SHP77 treated with DMSO at 0.1 percent for 48 hours (cell line): ENCODE measurements around the gene SPOCK1.
"Not testable (repeated sequence)": the region's sequence is repeated elsewhere in the genome, so short reads cannot be mapped to it uniquely, and the experiment has no call there.

ENCODE experiments used
- DNase-seq: peaks from one replicate; lab custom pipeline; 2025; lab: John Stamatoyannopoulos, UW

Gene SPOCK1

DNA sequence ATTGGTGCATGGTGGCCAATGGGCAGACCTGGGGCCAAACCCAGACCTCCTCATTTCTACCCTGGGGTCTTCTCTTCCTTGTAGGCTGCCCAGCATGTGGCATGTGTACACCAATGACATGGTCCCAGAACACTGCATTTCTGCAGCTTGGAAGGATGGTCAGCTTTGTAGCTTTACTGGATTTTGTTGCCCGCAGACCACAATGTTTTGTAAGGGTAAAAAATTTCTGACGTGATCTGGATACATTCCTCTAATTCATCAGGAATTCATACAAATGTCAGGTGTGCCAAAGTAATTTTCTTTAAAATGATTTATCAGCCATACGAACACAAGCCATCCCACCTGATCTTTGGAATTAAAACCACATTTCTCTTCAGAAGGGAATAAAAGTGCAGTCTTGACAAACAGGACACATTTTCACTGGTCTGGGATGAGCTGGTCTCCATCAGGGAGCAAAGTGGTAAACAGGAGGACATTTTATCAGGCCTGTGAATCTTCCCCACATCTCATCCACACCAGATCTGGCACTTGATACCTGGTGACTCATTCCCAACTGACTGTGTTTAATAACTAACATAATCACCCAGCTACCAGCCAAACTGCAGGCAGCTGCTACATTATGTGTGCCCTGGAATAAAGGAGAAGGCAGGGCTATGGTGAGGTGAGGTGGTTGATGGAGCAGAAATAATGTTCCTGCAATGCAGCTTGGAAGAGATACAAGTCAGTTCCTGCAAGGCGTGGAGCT, 103.9 kb downstream of the SPOCK1 start:
- peak; percentile 9 for DNase-seq

DNA sequence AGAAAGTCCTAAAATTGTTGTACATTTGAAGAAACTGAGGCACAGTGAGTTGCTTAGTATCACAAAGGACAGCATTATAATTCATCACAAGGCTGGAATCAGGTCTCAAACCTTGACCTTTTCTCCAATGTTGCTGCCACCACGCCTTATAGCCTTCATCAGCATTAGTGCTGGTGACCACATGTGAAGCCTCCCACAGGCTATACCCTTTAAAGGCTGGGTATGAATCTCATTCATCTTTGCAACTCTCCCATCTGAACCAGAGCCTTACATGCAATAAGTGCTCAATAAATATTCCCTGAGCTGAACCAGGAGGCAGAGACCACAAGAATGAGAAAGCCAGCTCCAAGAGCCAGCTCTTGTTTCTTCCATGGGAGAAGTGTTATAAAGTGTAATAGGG, 104.7 kb downstream of the SPOCK1 start:
- DNase-seq = no peak

DNA sequence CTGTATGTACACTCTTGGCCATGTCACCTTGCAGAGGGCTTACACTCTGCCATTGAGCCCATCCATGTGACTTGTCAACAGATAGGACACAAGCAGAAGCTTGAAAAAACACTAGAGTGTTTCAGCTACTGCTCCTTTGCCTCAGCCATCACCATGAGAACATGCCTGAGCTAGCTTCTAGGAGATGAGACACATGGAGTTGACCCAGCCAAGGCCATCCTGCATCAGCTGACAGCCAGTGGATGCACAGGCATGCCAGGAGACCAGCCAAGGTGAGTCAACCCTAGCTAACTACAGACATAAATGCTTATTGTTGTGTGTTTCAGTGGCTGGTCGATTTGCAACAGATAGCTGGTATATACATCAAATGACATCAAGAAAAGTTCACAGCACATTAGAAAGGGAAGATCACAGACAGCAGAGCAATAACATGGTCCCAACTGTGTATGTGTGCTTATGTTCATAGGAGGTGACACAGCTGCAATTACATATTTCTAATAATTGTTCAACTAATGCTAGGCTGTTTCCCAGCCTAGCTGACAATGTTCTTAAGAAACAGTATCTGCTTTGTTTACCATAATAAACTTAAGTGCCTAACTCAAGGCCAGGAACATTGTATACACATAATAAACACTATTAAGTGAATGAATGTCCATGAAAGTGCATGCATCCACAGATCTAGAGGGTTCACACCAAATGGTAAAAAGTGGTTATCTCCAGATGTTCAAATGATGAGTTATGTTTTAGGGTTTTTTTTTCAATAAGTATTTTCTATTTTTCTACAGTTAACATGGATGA, 105.7 kb downstream of the SPOCK1 start:
- DNase-seq = no peak

DNA sequence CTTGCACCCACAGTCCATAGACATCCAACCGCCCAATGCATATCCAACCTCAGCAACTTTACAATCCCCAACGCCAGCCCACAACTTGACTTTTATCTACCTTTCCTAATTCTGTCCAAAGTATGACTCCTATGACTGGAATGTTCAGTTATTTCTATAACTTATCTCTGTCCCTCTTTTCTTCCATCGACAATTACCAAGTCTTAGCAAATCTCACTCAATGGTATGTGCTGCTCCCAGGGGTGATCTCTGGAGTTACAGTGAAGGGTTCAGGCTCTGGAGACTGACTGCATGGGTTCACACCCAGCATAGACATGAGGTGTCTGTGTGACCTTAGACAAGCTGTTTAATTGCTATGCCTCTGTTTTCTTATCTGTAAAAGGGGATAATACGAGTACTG, 106.9 kb downstream of the SPOCK1 start:
- no peak for DNase-seq

DNA sequence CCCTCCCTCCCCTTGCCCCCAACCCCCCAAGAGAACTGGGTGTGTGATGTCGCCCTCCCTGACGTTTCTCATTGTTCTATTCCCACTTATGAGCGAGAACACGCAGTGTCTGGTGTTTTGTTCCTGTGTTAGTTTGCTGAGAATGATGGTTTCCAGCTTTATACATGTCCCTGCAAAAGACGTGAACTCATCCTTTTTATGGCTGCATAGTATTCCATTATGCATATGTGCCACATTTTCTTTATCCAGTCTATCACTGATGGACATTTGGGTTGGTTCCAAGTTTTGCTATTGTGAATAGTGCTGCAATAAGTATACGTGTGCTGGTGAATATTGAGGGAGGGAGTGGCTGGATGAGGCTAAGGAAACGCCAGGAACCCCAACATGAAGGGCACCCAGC, 108.1 kb downstream of the SPOCK1 start:
- DNase-seq = not testable (repeated sequence)

DNA sequence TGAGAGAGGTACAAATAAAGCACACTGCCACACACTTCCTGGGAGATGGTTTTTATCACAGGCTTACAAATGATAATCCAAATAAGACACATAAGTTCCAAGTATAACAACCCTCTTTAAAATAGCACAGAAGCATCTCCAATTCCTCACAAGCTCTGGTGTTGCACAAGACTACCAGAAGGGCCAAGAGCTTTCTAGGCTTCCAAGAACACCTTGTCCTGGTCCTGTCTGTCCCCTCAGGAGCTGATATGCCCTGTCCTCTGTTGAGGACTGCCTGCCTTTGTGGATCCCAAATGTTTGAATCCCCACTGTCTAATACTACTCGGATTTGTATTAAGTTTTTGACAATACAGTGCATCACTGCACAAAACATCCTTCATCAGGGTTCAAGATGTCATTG, 110.1 kb downstream of the SPOCK1 start:
- no peak for DNase-seq

DNA sequence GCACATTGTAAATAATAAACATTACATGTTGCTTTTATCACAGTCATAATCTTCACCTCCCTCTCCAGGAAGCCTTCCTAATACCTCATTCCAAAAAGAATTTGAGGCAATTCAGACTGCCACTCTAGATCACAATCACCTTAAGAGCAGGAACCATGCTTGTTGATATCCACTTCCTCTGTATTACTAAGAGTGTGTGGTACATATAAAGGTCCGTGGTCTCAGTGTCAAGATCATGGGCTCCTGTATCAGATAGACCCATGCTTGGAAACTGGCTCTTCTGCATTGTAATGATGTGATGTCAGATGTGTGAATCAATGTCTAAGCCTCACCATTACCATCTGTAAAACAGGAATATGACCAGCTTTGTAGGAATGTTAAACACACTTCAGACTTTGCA, 114.1 kb downstream of the SPOCK1 start:
- no peak for DNase-seq

DNA sequence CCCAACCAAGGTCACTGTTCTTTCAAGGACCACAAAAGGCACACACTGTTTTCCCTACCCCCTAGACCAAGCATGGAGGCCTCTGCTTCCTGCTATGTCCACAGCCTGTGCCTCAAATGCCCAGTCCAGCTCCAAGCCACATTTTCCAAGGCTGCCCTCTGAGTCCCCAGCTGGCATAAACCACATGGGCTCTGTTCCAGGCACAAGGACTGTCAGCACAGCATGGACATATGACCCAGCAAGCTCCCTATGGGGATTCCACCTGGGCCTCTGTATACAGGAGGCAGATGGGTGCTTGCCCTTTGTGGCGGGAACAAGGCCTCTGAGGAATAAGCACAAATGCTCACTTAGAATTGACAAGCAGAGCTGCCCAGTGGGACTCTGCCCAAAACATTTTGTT, 115.2 kb downstream of the SPOCK1 start:
- DNase-seq = no peak

DNA sequence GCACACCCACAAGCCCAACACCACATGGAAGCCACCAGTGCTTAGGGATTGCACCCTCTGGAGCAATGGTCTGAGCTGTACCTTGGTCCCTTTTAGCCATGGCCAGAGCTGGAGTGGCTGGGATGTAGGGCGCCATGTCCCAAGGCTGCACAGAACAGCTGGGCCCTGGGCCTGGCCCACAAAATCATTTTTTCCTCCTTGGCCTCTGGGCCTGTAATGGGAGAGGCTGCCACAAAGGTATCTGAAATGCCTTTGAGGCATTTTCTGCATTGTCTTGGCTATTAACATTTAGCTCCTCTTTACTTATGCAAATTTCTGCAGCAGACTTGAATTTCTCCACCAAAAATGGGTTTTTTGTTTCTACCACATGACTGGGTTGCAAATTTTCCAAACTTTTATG, 117.6 kb downstream of the SPOCK1 start:
- no peak for DNase-seq

DNA sequence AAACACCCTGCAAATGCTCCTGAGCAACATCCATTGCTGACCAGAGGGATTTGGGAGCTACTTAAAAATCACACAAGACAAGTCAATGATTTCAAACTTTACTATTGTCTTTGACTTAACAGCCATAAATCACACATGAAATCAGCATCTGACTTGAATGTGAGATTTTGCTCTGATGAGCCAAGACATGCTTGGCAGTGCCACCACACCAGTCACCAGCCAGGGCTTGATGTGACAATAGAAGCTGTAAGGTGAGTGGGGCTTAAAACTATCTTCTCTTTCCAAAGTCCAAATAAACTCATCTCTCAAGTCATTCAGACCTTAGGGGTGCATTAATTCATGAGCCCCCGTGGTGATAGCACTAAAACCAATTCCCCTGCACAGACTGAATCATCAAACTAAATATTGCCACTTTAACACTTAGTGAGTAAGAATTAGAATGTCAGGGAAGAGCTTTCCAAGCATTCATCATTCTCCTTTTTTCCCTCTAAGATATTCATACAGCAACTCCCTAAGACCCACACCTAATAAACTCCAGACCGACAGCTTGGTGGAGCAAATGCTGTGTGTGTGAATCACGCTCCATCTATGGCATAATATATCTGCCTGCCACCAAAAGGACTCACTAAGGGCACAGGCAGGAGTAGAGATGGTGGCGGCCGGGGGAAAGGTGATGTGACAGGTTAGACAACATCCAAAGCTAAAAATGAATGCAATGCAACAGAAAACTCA, 119.4 kb downstream of the SPOCK1 start:
- DNase-seq = no peak

DNA sequence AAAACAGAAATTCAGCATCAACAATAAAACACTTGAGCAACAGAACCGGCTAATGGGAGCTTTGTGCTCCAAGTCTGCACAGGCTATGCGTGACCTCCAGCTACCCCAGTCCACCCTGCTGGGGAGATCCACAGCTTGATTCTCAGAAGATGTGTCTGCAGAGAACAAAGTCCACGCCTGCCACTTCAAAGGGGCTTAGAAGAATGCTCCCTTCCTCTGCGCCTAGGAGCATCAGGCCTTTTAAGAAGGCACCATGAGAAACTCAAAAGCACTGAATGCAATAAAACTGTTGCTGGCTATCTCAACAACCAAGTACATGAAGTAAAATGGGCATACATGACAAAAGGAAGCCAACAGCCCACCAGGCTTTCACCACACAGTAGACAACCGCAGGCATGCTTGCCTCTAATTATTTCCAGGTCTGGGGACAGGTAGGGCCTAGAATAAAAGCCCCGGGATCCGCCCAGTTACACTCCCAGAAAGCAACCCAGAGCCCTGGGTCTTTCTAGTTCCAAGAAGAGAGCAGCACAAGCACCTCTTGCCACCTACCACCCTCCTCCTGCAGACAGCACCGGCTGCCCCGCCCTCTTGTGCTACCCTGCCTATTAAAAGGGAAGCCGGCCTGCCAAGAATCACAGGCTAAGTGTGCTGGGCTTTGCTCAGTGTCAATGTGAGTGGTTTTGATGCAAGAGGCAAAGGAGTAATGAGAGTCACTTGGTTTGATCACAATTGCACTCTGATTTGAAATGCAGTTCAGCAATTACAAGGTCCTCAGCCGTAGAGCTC, 123.2 kb downstream of the SPOCK1 start:
- no peak for DNase-seq

DNA sequence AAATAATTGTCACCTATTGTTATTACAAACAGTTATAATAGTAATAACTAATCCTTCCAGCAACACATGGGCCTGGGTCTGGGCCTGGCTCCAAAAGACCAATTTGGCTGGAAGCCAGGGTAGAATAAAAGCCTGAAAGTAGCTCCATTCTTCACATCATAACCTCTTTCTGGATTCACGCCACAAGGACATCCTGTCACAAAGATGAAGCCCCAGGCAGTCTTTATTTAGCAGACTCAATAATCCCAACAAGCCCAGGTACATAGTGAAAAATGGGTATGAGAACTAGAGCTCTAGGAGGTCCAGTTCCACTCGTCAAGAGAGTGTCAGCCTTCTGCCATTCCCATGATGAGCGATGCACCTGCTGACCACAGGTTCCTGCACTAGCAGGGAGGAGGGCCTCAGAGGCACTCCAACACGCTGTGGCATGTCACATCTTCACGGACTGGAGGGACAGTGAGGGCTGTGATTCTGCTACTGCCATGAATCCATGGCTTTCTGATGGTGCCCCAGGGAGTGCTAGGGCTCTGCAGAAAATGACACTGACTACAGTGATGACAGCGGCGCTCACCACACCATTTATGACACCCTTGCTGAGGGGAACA, 124.9 kb downstream of the SPOCK1 start:
- peak; percentile 58 for DNase-seq

DNA sequence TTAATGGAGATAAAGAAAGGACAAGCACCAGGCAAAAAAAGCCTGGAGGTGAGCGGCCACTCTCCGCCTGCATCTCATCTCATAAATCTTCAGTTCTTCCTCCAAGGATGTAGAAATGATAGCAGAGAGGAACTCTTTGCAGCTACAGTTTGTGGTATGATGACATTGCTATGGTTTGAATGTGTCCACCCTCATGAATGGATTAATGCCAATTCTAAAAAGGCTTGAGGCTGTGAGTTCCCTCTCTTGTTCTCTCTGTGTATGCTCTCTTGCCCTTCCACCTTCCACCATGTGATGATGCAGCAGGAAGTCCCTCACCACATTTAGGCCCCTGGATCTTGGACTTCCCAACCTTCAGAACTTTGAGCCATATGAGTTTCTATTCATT, 126.4 kb downstream of the SPOCK1 start:
- no peak for DNase-seq

DNA sequence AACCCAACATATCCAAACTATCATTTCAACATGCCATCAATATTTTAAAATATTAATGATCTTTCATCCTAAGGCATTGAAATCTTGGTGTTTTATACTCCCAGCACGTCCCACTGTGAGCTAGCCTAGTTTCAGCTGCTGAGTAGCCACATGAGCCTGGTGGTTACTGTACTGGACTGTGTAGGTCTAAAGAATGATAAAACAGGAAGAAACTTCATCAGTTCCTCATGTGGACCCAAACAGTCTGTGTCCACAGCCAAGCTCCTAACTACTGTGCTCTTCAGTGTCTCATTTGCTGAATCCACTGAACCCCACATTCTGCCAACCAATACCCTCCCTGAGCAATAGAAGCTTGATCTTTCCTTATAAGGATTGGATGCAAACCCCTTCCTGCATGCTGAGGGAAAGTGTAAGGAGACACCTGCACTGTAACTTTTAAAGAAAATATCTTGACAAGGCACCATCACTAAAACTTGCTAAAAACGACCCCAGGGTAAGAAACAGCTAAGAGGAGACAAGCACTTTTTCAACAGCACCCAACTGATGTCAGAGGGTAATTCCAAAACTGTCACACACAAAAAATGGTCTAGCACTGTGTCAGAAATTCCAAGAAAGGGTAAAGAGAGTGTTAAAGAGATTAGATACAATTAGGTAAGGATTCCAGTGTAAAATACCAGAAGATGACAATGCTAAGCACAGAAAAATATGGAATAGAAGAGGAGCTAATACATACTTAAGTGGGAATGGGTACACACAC, 126.9 kb downstream of the SPOCK1 start:
- DNase-seq = no peak

DNA sequence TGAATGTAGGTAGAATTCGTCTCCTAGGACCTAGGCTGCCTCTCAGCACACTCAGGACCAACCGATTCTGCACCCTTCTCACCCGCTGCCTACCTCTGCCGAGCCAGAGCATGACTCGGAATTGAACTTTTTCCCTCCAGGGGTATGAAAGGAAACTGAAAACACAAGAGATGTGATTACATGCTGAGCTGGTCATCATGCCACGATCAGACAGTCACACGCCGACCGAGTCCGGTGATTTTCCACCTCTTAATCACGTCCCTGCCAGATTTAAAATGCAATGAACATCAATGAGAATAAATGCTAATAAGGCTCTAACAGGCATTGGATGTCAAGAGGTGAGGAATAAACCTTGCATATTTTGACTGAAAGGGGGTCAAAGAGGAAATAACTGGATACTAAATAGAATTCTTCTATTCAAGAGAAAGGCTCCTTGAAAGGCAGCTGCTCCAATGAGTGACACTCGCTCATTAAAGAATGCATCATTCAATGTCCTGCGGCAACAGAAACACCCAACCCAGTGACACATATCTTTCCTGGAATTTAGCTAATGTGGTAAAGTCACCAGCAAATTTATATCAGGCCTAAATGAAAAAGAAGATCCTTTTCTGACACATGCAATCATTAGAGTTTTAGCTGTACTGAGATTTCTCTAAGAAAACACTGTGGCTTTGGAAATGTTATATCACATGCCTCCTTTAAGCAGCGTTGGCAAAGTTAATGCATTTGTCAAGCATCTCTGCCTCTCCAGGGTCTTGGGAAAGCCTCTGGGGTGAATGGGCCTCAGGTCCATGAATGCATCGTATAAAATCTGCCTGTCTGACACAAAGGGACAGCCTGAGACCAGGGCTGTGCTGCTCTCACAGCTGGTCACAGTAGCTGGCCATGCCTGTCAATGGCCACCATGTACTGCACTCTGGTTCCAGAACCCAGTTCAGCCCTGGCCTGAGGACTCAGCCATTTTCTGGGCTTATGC, 128.7 kb downstream of the SPOCK1 start:
- no peak for DNase-seq

DNA sequence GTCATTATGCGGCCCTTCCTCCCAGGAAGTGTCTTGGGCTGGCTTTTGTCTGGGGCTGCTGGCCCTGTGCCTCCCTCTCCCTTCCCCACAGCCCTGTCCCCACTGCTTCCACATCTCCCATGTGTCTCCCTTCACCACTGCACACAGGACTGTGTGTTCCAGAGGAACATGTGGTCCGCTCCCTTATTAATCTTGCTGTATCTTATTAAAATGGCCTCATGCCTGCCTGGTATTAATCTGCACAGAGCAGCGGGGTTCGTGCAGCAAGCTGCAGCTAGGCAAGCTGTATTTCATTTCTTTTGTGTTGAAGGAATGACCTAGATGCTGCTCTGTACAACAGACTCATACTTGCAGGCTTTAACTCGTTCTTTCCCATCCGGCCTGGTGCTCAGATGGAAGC, 130.5 kb downstream of the SPOCK1 start:
- DNase-seq = no peak

DNA sequence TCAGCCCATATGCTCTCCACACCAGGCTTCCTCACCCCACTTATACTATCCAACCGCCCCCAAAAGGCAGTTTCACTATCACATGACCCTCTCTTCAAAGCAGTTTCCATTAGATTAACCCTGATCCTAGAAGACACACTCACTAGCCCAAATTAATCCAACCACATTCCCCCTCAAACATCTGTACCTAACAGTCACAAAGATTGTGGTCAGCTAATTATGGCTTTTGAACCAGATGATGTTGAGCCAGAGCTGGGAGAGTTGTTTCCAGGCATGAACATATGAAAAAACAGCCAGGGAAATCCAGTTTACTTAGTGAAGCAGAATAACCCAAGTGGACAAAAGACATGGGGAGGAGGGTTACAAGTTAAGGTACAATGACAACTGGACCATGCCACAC, 131.2 kb downstream of the SPOCK1 start:
- no peak for DNase-seq

DNA sequence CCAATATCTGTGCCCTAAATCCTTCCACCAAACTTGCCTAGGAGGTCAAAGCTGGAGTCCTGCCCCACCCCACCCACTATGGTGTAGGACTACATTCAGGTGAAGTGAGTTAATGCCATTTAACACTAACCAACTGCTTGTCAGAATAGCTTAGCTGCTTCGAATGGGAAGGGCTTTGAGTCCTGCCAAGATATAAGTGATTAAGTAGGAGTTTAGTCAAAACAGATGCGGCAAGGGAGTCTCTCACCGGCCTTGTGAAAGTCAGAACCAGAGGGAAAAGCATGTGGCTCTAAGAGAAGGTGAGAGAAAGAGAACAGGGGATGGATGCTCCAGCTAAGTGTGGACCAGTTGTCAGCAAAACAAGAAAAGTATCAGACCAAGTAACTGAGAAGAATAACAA, 132.6 kb downstream of the SPOCK1 start:
- DNase-seq = no peak

DNA sequence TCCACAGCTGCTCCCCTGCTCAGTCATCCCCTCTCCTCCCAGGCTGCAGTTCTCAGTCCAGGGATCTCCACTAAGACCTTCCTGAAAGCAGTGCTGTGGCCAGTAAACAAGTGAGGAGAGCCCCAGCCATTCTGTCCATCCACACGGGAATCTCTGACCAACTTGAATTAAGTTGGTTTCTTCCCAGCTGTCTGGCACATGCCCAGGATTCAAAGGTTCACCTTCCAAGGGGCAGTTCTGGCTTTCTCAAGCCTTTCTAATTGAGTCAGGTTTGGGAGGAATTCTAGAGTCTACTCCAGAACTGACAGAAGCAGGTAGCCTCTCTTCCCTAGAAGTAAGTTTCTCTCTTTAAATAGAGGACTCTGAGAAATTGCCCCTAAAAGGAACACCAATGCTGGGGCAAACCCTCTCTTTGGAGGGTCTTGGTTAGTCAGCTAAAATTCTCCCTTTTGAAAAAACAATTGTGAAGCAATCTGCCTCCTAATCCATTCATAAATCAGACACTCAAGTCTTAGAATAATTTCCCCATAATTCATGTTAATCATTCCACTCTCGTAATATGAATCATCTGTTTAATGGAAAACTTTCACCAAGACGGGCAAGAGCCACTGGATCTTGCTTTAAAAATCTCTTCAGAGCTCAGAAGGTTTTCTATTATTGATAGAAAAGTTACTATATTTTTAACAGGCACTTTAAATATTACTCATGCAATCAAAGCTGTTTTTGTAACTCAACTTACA, 133.8 kb downstream of the SPOCK1 start:
- no peak for DNase-seq
